Neural cell (in vitro differentiated cells): Measurements from ENCODE around the gene DKC1. TPM values are rescaled to one million over a fixed set of nuclear protein-coding genes. Genes with fewer than 3 reads are reported as not detected.
A peak's percentile ranks its signal among the peaks of the same experiment; 100 is the strongest.

ENCODE experiments used
- H2AFZ ChIP-seq: fragments of 200-600, 300-800 bp; sonication (generic), shearing (Covaris generic); 2 replicates; pipeline ENCODE4 v1.6.0; 2014; ENCODE audit warnings: low read depth, mild to moderate bottlenecking, antibody characterized with exemption, low read length, moderate library complexity
- H3F3A ChIP-seq: fragments of 200-600 bp; shearing (Covaris generic); 2 replicates; pipeline ENCODE4 v1.6.1; 2016; ENCODE audit warnings: mild to moderate bottlenecking, moderate library complexity, mixed read lengths, antibody characterized with exemption, low read length; ENCODE audit not compliant: insufficient read depth, poor library complexity, severe bottlenecking
- H3K27ac ChIP-seq: fragments of 200-600, 300-800 bp; sonication (generic), shearing (Covaris generic); 2 replicates; pipeline ENCODE4 v1.5.1; 2014; ENCODE audit warnings: mild to moderate bottlenecking, low read length, moderate library complexity
- H3K27me3 ChIP-seq: fragments of 300-800, 200-600 bp; sonication (generic), shearing (Covaris generic); 2 replicates; pipeline ENCODE4 v1.6.0; 2014; ENCODE audit warnings: mild to moderate bottlenecking, low read depth, low read length, moderate library complexity; ENCODE audit not compliant: insufficient read depth
- H3K36me3 ChIP-seq: fragments of 300-800, 200-600 bp; sonication (generic), shearing (Covaris generic); 2 replicates; pipeline ENCODE4 v1.5.1; 2014; ENCODE audit warnings: mild to moderate bottlenecking, antibody characterized with exemption, low read length, moderate library complexity; ENCODE audit not compliant: insufficient read depth
- H3K4me2 ChIP-seq: fragments of 300-800, 200-600 bp; sonication (generic), shearing (Covaris generic); 2 replicates; pipeline ENCODE4 v1.6.0; 2014; ENCODE audit warnings: mild to moderate bottlenecking, low read length
- H3K4me3 ChIP-seq: fragments of 300-800, 200-600 bp; sonication (generic), shearing (Covaris generic); 2 replicates; pipeline ENCODE4 v1.5.1; 2014; ENCODE audit warnings: mild to moderate bottlenecking, low read length, moderate library complexity
- H3K79me2 ChIP-seq: fragments of 200-600 bp; shearing (Covaris generic); replicated peaks from 2 replicates; pipeline ENCODE4 v1.6.0; 2014; ENCODE audit warnings: mild to moderate bottlenecking, low read length, moderate library complexity; ENCODE audit not compliant: insufficient read depth
- H3K9ac ChIP-seq: fragments of 300-800, 200-600 bp; sonication (generic), shearing (Covaris generic); 2 replicates; pipeline ENCODE4 v1.6.1; 2016; ENCODE audit warnings: mild to moderate bottlenecking, low read length, mixed read lengths
- H3K9me2 ChIP-seq: fragments of 200-600 bp; shearing (Covaris generic); 2 replicates; pipeline ENCODE4 v1.6.1; 2016; ENCODE audit warnings: mild to moderate bottlenecking, low read length, mixed read lengths; ENCODE audit not compliant: insufficient read depth
- H3K9me3 ChIP-seq: fragments of 200-600, 300-800 bp; sonication (generic), shearing (Covaris generic); 2 replicates; pipeline ENCODE4 v1.6.1; 2016; ENCODE audit warnings: mild to moderate bottlenecking, mixed run types, low read length, moderate library complexity, mixed read lengths
- H4K20me1 ChIP-seq: fragments of 200-600 bp; shearing (Covaris generic); 2 replicates; pipeline ENCODE4 v1.6.1; 2016; ENCODE audit warnings: mild to moderate bottlenecking, mixed run types; ENCODE audit not compliant: insufficient read depth
- EP300 ChIP-seq: fragments of 450-650 bp; conservative IDR thresholded peaks from 2 replicates; pipeline ENCODE4 v1.6.1; 2014; ENCODE audit warnings: antibody characterized with exemption, mild to moderate bottlenecking, moderate library complexity; ENCODE audit not compliant: poor library complexity, severe bottlenecking
- EZH2 ChIP-seq: fragments of 200-600, 300-800 bp; shearing (Covaris generic), sonication (generic); IDR thresholded peaks from 2 replicates; pipeline ENCODE4 v1.6.1; 2014; ENCODE audit warnings: antibody characterized with exemption, low read length, borderline replicate concordance, mild to moderate bottlenecking; ENCODE audit not compliant: insufficient read depth, poor library complexity, severe bottlenecking
- MXI1 ChIP-seq: fragments of 450-650 bp; conservative IDR thresholded peaks from 2 replicates; pipeline ENCODE4 v1.6.1; 2014; ENCODE audit warnings: antibody characterized with exemption, mild to moderate bottlenecking; ENCODE audit not compliant: poor library complexity, severe bottlenecking
- POLR2AphosphoS5 ChIP-seq: IDR thresholded peaks from 2 replicates; pipeline ENCODE4 v1.6.1; 2012
- RAD21 ChIP-seq: fragments of 450-650 bp; conservative IDR thresholded peaks from 2 replicates; pipeline ENCODE4 v1.6.1; 2014; ENCODE audit warnings: antibody characterized with exemption, mild to moderate bottlenecking, moderate library complexity
- REST ChIP-seq: IDR thresholded peaks from 2 replicates; pipeline ENCODE4 v1.6.1; 2012; ENCODE audit warnings: borderline replicate concordance
- SMC3 ChIP-seq: fragments of 450-650 bp; conservative IDR thresholded peaks from 2 replicates; pipeline ENCODE4 v1.6.1; 2014; ENCODE audit warnings: antibody characterized with exemption, mild to moderate bottlenecking, moderate library complexity; ENCODE audit not compliant: poor library complexity
- TAF1 ChIP-seq: IDR thresholded peaks from 2 replicates; pipeline ENCODE4 v1.6.1; 2012; ENCODE audit warnings: low read depth
- polyA plus RNA-seq: library from polyadenylated mRNA; depleted of rRNA; stranded (reverse); fragments of >200 nt; gene quantifications from 2 replicates; pipeline ENCODE4 v1.2.3, GENCODE V29; 2014
- TF ChIP-seq, protein P1 (sequence below): fragments of 450-650 bp; IDR thresholded peaks from 2 replicates; pipeline ENCODE4 v1.5.1; 2014; ENCODE audit warnings: antibody characterized with exemption, mild to moderate bottlenecking, moderate library complexity; ENCODE audit not compliant: poor library complexity, severe bottlenecking

DKC1 gene
- polyA plus RNA-seq, 1 donor from 2014 or later = 32.1 TPM

DNA sequence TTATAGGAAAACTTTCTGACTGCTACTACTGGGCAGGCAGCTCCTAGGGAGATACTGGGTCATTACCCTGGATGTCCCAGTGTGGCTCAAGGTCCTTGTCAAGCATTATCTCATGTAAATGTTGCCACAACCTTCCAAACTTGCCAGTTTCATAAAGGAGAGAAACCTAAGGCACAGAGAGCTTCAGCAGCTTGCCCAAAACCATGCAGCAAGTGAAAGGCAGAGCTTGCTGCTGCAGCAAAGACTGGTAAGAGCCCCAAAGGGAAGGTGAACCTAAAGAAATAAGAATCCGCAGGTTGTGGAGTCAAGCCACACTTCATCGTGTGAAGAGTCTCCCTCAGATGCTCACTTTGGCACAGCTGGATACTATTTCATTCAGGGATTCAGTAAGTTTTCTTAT is 40.3 kb downstream of the DKC1 start:
- H2AFZ ChIP-seq = no peak overlapping the region
- H3K4me3 ChIP-seq = no peak overlapping the region
- no peaks in the 10 kb centered on the region for H3K36me3 ChIP-seq
- H3K79me2 ChIP-seq = no peaks in the 10 kb centered on the region
- no peaks in the 10 kb centered on the region for H3K9me3 ChIP-seq
- no peak overlapping the region for H3K27ac ChIP-seq
- H3K4me2 ChIP-seq = no peak overlapping the region
- no peak overlapping the region for H3K9ac ChIP-seq
- H4K20me1 ChIP-seq = no peaks in the 10 kb centered on the region
- peaks cover 11% of the 10 kb centered on the region for H3K27me3 ChIP-seq
- TF ChIP-seq EZH2 = no peak
- TF ChIP-seq, protein P1, sequence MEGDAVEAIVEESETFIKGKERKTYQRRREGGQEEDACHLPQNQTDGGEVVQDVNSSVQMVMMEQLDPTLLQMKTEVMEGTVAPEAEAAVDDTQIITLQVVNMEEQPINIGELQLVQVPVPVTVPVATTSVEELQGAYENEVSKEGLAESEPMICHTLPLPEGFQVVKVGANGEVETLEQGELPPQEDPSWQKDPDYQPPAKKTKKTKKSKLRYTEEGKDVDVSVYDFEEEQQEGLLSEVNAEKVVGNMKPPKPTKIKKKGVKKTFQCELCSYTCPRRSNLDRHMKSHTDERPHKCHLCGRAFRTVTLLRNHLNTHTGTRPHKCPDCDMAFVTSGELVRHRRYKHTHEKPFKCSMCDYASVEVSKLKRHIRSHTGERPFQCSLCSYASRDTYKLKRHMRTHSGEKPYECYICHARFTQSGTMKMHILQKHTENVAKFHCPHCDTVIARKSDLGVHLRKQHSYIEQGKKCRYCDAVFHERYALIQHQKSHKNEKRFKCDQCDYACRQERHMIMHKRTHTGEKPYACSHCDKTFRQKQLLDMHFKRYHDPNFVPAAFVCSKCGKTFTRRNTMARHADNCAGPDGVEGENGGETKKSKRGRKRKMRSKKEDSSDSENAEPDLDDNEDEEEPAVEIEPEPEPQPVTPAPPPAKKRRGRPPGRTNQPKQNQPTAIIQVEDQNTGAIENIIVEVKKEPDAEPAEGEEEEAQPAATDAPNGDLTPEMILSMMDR = no peak
- no peak for TF ChIP-seq TAF1
- no peak for TF ChIP-seq REST
- no peak for TF ChIP-seq EP300
- no peak for TF ChIP-seq SMC3
- TF ChIP-seq MXI1 = no peak
- no peak for TF ChIP-seq RAD21
- no peak for TF ChIP-seq POLR2AphosphoS5
- H3F3A ChIP-seq = no peaks in the 10 kb centered on the region
- H3K9me2 ChIP-seq = no peaks in the 10 kb centered on the region

- no peak overlapping the region for H3K27ac ChIP-seq
- H4K20me1 ChIP-seq = no peaks in the 10 kb centered on the region
- no peaks in the 10 kb centered on the region for H3K36me3 ChIP-seq
- no peaks in the 10 kb centered on the region for H3K9me3 ChIP-seq
- H3F3A ChIP-seq = no peaks in the 10 kb centered on the region
- H3K27me3 ChIP-seq = peaks cover 11% of the 10 kb centered on the region
- H3K79me2 ChIP-seq = no peaks in the 10 kb centered on the region
- peak overlapping the region; percentile 77 for H3K4me3 ChIP-seq
- peak overlapping the region; percentile 53 for H3K9ac ChIP-seq
- peak overlapping the region; percentile 30 for H3K4me2 ChIP-seq
- no peaks in the 10 kb centered on the region for H3K9me2 ChIP-seq
- no peak overlapping the region for H2AFZ ChIP-seq
- TF ChIP-seq SMC3 (no peak), EP300 (no peak), POLR2AphosphoS5 (no peak), TAF1 (no peak), RAD21 (no peak), EZH2 (no peak), MXI1 (no peak), REST (no peak)
- TF ChIP-seq, protein P1 = no peak
Measured at GRCh38 chrX:154804261-154804956, 41.7 kb downstream of the DKC1 start.
